Measurements from ENCODE around the gene CDKN2C. TPM values are rescaled to one million over a fixed set of nuclear protein-coding genes. Genes with fewer than 3 reads are reported as not detected.
A peak's percentile ranks its signal among the peaks of the same experiment; 100 is the strongest.

CDKN2C gene
- total RNA-seq, 1 experiment from 2014 or later: 50.4 TPM

DNA sequence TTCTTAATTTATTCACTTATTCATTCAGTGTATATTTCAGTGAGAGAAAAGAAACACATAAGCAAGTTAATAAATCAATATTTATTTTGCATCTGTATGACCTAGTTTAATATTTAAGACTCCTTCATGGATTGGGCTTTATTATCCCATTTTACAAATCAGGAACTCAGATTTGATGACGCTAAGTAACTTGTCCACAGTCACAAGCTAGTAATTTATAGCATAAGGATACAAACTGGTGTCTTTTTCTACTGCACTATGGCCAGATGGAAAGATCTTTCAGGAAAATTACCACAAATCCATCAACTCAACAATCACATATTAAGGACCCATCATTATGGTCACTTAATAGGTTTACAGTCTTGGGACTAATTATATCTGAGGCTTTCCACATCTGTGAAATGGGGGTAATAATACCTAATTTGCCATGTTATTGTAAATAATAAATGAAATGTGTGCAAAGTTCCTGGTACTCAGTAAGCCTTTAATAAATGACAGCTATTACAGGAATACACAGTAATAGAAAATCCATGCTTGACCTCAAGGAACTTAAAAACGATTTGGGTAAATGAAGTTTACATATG lies 13.3 kb downstream of the CDKN2C start:
- no peaks in the 10 kb centered on the region; the same call in 1 of the 2 replicates for H3K36me3 ChIP-seq (ENCODE audit: control insufficient read depth, insufficient read depth, low read length)

DNA sequence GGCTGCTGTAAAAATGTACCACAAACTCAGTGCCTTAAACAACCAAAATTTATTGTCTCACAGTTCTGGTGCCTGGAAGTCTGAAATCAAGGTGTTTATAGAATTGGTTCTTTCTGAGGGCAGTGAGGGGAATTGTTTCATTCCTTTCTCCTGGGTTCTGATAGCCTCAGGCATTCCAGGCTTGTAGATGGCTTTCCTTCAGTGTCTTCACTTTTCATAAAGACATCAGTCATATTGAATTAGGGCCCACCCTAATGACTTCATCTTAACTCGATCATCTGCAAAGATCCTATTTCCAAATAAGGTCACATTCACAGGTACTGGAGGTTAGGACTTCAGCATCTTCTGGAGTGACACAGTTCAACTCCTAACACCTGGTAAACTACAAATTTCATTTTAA lies 15.0 kb downstream of the CDKN2C start:
- Histone ChIP-seq H3K27me3 (ENCODE audit: control insufficient read depth, insufficient read depth, low read length) (no peaks in the 10 kb centered on the region), H3K4me1 (ENCODE audit: control insufficient read depth, insufficient read depth, low read length) (peaks cover 43% of the 10 kb centered on the region), H3K4me3 (ENCODE audit: low read depth in 2 of 2, low read length in 2 of 2) (no peak overlapping the region), H3K27ac (ENCODE audit: low read length) (no peak overlapping the region), H3K36me3 (ENCODE audit: control insufficient read depth, insufficient read depth, low read length) (no peaks in the 10 kb centered on the region; the same call in 1 of the 2 replicates), H3K9me3 (ENCODE audit: control insufficient read depth, insufficient read depth, low read depth, low read length) (no peaks in the 10 kb centered on the region)
- TF ChIP-seq SIN3A (IDR thresholded peaks at IDR 0.05; ENCODE audit: borderline replicate concordance, insufficient read depth, low read depth, low read length) (no peak), POLR2AphosphoS5 (IDR thresholded peaks at IDR 0.05; ENCODE audit: low read depth, low read length) (no peak), REST (IDR thresholded peaks at IDR 0.05; ENCODE audit: insufficient read depth in 1 of 2, low read depth in 2 of 2, low read length in 1 of 2) (no peak), TCF7L2 (IDR thresholded peaks at IDR 0.05; ENCODE audit: low read depth, low read length) (no peak)
- TF ChIP-seq, protein P1, sequence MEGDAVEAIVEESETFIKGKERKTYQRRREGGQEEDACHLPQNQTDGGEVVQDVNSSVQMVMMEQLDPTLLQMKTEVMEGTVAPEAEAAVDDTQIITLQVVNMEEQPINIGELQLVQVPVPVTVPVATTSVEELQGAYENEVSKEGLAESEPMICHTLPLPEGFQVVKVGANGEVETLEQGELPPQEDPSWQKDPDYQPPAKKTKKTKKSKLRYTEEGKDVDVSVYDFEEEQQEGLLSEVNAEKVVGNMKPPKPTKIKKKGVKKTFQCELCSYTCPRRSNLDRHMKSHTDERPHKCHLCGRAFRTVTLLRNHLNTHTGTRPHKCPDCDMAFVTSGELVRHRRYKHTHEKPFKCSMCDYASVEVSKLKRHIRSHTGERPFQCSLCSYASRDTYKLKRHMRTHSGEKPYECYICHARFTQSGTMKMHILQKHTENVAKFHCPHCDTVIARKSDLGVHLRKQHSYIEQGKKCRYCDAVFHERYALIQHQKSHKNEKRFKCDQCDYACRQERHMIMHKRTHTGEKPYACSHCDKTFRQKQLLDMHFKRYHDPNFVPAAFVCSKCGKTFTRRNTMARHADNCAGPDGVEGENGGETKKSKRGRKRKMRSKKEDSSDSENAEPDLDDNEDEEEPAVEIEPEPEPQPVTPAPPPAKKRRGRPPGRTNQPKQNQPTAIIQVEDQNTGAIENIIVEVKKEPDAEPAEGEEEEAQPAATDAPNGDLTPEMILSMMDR (IDR thresholded peaks at IDR 0.05): no peak
- in situ Hi-C loops (cut with HindIII; ENCODE audit: low pct_unique_long_range_greater_than_20kb, low sequenced_read_pairs): no loop called here
- CTCF ChIA-PET: no interaction called here
- DNase-seq (ENCODE audit: low read depth, low spot score) (no peak), ATAC-seq (no peak)
- no TSS peak for BruUV-seq (replicated peaks)
- POLR2A ChIA-PET: no interaction called here
- intact Hi-C loops (cut with micrococcal nuclease; ENCODE audit: unreplicated experiment): no loop called here

More for the DNA sequence above, 13.3 kb downstream of the CDKN2C start:
- in situ Hi-C loops (cut with HindIII; ENCODE audit: low pct_unique_long_range_greater_than_20kb, low sequenced_read_pairs): no loop called here
- Histone ChIP-seq H3K9me3 (ENCODE audit: control insufficient read depth, insufficient read depth, low read depth, low read length) (no peaks in the 10 kb centered on the region), H3K27me3 (ENCODE audit: control insufficient read depth, insufficient read depth, low read length) (no peaks in the 10 kb centered on the region), H3K27ac (ENCODE audit: low read length) (peak overlapping the region; percentile 58; the same call in 1 of the 2 replicates), H3K4me3 (ENCODE audit: low read depth in 2 of 2, low read length in 2 of 2) (no peak overlapping the region), H3K4me1 (ENCODE audit: control insufficient read depth, insufficient read depth, low read length) (peaks cover 49% of the 10 kb centered on the region)
- DNase-seq (ENCODE audit: low read depth, low spot score) (no peak), ATAC-seq (no peak)
- TF ChIP-seq SIN3A (IDR thresholded peaks at IDR 0.05; ENCODE audit: borderline replicate concordance, insufficient read depth, low read depth, low read length) (no peak), TCF7L2 (IDR thresholded peaks at IDR 0.05; ENCODE audit: low read depth, low read length) (no peak), REST (IDR thresholded peaks at IDR 0.05; ENCODE audit: insufficient read depth in 1 of 2, low read depth in 2 of 2, low read length in 1 of 2) (no peak), POLR2AphosphoS5 (IDR thresholded peaks at IDR 0.05; ENCODE audit: low read depth, low read length) (no peak)
- TF ChIP-seq, protein P1 (IDR thresholded peaks at IDR 0.05): no peak
- intact Hi-C loops (cut with micrococcal nuclease; ENCODE audit: unreplicated experiment): no loop called here
- no TSS peak for BruUV-seq (replicated peaks)
- ChIA-PET POLR2A (interaction anchor here (0.6 kb wide), 1 partner anchor 9 kb away, joined by 3 read pairs; no protein-coding TSS in a partner anchor), CTCF (no interaction called here)

Measured in Panc1 (cell line).